Suprapubic skin (tissue), 4 donors: Measurements from ENCODE around the gene ADAP1.

Experiments used
- CTCF ChIP-seq, 2 donors: fragments of 200-600 bp in 1 of 2; fragments of 450-650 bp in 1 of 2; sonication (generic) in 1 of 2; IDR thresholded peaks; one replicate each; pipeline ENCODE4 v1.5.1; 2016 to 2019; ENCODE audit warnings: antibody characterized with exemption in 2 of 2, mild to moderate bottlenecking in 1 of 2, moderate library complexity in 1 of 2
- EP300 ChIP-seq: sonication (generic); formaldehyde crosslinking; IDR thresholded peaks from one replicate; pipeline ENCODE4 v1.6.1; 2017; ENCODE audit warnings: antibody characterized with exemption
- POLR2A ChIP-seq, 2 donors: fragments of 450-650 bp; IDR thresholded peaks; one replicate each; pipeline ENCODE4 v1.6.1; 2017; ENCODE audit warnings: antibody characterized with exemption in 2 of 2, mild to moderate bottlenecking in 2 of 2, moderate library complexity in 2 of 2
- POLR2AphosphoS5 ChIP-seq, 3 donors: sonication (generic); formaldehyde crosslinking; IDR thresholded peaks; one replicate each; pipeline ENCODE4 v1.6.1; 2017; ENCODE audit warnings: antibody characterized with exemption in 3 of 3

- TF ChIP-seq POLR2AphosphoS5 (IDR thresholded peaks at IDR 0.05): no peak
- TF ChIP-seq CTCF (IDR thresholded peaks at IDR 0.05): no peak
- no peak for TF ChIP-seq POLR2A (IDR thresholded peaks at IDR 0.05)
- TF ChIP-seq EP300: no peak
Observed at GRCh38 chr7:863106-863505, 91.4 kb downstream of the ADAP1 start.
